ENCODE results near the gene BCR. TPM values are rescaled to one million over a fixed set of nuclear protein-coding genes. Genes with fewer than 3 reads are reported as not detected.

Gene BCR
- total RNA-seq, 4 donors from 2014 or later: 19.2 to 63.5 (median 24.8) TPM

GRCh38 chr22:23283591-23284503 lies 103.5 kb downstream of the BCR start:
- TF ChIP-seq, protein P1, sequence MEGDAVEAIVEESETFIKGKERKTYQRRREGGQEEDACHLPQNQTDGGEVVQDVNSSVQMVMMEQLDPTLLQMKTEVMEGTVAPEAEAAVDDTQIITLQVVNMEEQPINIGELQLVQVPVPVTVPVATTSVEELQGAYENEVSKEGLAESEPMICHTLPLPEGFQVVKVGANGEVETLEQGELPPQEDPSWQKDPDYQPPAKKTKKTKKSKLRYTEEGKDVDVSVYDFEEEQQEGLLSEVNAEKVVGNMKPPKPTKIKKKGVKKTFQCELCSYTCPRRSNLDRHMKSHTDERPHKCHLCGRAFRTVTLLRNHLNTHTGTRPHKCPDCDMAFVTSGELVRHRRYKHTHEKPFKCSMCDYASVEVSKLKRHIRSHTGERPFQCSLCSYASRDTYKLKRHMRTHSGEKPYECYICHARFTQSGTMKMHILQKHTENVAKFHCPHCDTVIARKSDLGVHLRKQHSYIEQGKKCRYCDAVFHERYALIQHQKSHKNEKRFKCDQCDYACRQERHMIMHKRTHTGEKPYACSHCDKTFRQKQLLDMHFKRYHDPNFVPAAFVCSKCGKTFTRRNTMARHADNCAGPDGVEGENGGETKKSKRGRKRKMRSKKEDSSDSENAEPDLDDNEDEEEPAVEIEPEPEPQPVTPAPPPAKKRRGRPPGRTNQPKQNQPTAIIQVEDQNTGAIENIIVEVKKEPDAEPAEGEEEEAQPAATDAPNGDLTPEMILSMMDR (IDR thresholded peaks at IDR 0.05; ENCODE audit: low read depth): no peak

- TF ChIP-seq, protein P1 (IDR thresholded peaks at IDR 0.05; ENCODE audit: low read depth): no peak
These were observed 104.3 kb downstream of the BCR start for GRCh38 chr22:23284504-23285033.

- TF ChIP-seq, protein P1 (IDR thresholded peaks at IDR 0.05; ENCODE audit: low read depth): no peak
These were observed 104.9 kb downstream of the BCR start for GRCh38 chr22:23285236-23285635.

GRCh38 chr22:23285734-23286133 lies 105.4 kb downstream of the BCR start:
- TF ChIP-seq, protein P1 (IDR thresholded peaks at IDR 0.05; ENCODE audit: low read depth): no peak

DNA sequence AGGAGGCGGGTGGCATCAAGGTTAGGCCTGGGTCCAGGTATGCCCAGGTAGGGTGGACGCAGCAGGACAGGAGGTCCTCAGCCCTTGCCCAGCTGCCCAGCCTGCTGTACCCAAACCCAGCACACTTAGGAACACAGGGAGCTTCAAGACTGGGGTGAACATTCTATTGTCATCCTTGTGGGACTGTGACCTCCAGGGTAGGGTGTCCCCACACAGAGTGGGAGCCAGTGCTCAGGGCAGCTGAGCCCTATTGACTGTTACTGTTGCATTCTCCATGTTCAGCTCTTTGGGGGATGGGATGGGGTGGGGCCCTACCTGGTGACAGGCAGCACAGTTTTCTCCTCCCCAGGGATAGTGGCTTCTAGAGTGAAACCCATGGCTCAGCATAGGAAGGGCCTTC lies 106.0 kb downstream of the BCR start:
- TF ChIP-seq, protein P1 (IDR thresholded peaks at IDR 0.05; ENCODE audit: low read depth): no peak

- TF ChIP-seq, protein P1 (IDR thresholded peaks at IDR 0.05; ENCODE audit: low read depth): no peak
These were observed 107.1 kb downstream of the BCR start for GRCh38 chr22:23287136-23288095.

Measured in subcutaneous adipose tissue (tissue), 4 donors.